Measurements from ENCODE around the gene CMSS1. TPM values are rescaled to one million over a fixed set of nuclear protein-coding genes. Genes with fewer than 3 reads are reported as not detected.

The CMSS1 gene
- total and polyA plus RNA-seq, 3 donors from 2014 or later, result 24.6 to 47.9 (median 24.9) TPM

- no peak overlapping the region for H3K27ac ChIP-seq
- no peaks in the 10 kb centered on the region for H3K9me3 ChIP-seq
- intact Hi-C loops (cut with DNase I; ENCODE audit: low total_unique reads), result no loop called here
- no peak for DNase-seq
- TF ChIP-seq CTCF (IDR thresholded peaks at IDR 0.05) (no peak), POLR2A (IDR thresholded peaks at IDR 0.05) (no peak)
- H3K27me3 ChIP-seq, result no peaks in the 10 kb centered on the region
- 98 to 100% methylated on average over 2 of the region's 2 CpGs for WGBS, 2 donors
- H3K4me1 ChIP-seq, result no peaks in the 10 kb centered on the region
- H3K36me3 ChIP-seq (ENCODE audit: low read depth, missing control alignments), result no peaks in the 10 kb centered on the region
- no peak overlapping the region for H3K4me3 ChIP-seq
Measured at GRCh38 chr3:99974989-99975388, 157.3 kb downstream of the CMSS1 start.

GRCh38 chr3:99976584-99976983 is 158.9 kb downstream of the CMSS1 start:
- intact Hi-C loops (cut with DNase I; ENCODE audit: low total_unique reads), result no loop called here
- H3K4me3 ChIP-seq, result no peak overlapping the region
- no peak overlapping the region for H3K27ac ChIP-seq
- no peak for DNase-seq
- H3K36me3 ChIP-seq (ENCODE audit: low read depth, missing control alignments), result no peaks in the 10 kb centered on the region
- no peaks in the 10 kb centered on the region for H3K9me3 ChIP-seq
- H3K4me1 ChIP-seq, result no peaks in the 10 kb centered on the region
- no peak for TF ChIP-seq POLR2A (IDR thresholded peaks at IDR 0.05)
- TF ChIP-seq CTCF (IDR thresholded peaks at IDR 0.05), result no peak
- H3K27me3 ChIP-seq, result no peaks in the 10 kb centered on the region

GRCh38 chr3:99978221-99978620 is 160.6 kb downstream of the CMSS1 start:
- WGBS, 2 donors, result 94 to 97% methylated on average over 1 of the region's 1 CpG

GRCh38 chr3:99980606-99981005 is 162.9 kb downstream of the CMSS1 start:
- TF ChIP-seq CTCF (IDR thresholded peaks at IDR 0.05) (no peak), POLR2A (IDR thresholded peaks at IDR 0.05) (no peak)
- WGBS, 2 donors, result 94 to 96% methylated on average over 3 of the region's 3 CpGs
- Histone ChIP-seq H3K9me3 (no peaks in the 10 kb centered on the region), H3K36me3 (ENCODE audit: low read depth, missing control alignments) (no peaks in the 10 kb centered on the region), H3K4me1 (no peaks in the 10 kb centered on the region), H3K4me3 (no peak overlapping the region), H3K27ac (no peak overlapping the region), H3K27me3 (no peaks in the 10 kb centered on the region)
- intact Hi-C loops (cut with DNase I; ENCODE audit: low total_unique reads), result no loop called here
- no peak for DNase-seq

More at GRCh38 chr3:99978221-99978620, 160.6 kb downstream of the CMSS1 start:
- no peak for TF ChIP-seq CTCF (IDR thresholded peaks at IDR 0.05)
- TF ChIP-seq POLR2A (IDR thresholded peaks at IDR 0.05), result no peak
- intact Hi-C loops (cut with DNase I; ENCODE audit: low total_unique reads), result no loop called here
- Histone ChIP-seq H3K27ac (no peak overlapping the region), H3K27me3 (no peaks in the 10 kb centered on the region), H3K36me3 (ENCODE audit: low read depth, missing control alignments) (no peaks in the 10 kb centered on the region), H3K9me3 (no peaks in the 10 kb centered on the region), H3K4me3 (no peak overlapping the region), H3K4me1 (no peaks in the 10 kb centered on the region)
- DNase-seq, result no peak

GRCh38 chr3:99981138-99981537 is 163.5 kb downstream of the CMSS1 start:
- 88 to 100% methylated on average over 1 of the region's 1 CpG for WGBS, 2 donors
- TF ChIP-seq POLR2A (IDR thresholded peaks at IDR 0.05) (no peak), CTCF (IDR thresholded peaks at IDR 0.05) (no peak)
- no peak overlapping the region for H3K27ac ChIP-seq
- no peaks in the 10 kb centered on the region for H3K9me3 ChIP-seq
- no peak overlapping the region for H3K4me3 ChIP-seq
- intact Hi-C loops (cut with DNase I; ENCODE audit: low total_unique reads), result no loop called here
- H3K4me1 ChIP-seq, result no peaks in the 10 kb centered on the region
- no peaks in the 10 kb centered on the region for H3K27me3 ChIP-seq
- H3K36me3 ChIP-seq (ENCODE audit: low read depth, missing control alignments), result no peaks in the 10 kb centered on the region
- no peak for DNase-seq
